HG02938 (cell line): Measurements from ENCODE around the gene KIR2DL3.
"Not testable (repeated sequence)": the region's sequence is repeated elsewhere in the genome, so short reads cannot be mapped to it uniquely, and the experiment has no call there.

Experiments
- ATAC-seq: cut with Tn5 transposase; IDR thresholded peaks from one replicate; pipeline ENCODE4 v1.9.1; 2021; ENCODE audit warnings: mild to moderate bottlenecking, moderate library complexity; ENCODE audit not compliant: unreplicated experiment

The KIR2DL3 gene

GRCh38 chr19:54738306-54738705 lies at the start of gene KIR2DL3:
TSS of gene KIR2DL3 (plus strand) at chr19:54738513. CDS start at chr19:54738546, 33 bp downstream.
- ATAC-seq: not testable (repeated sequence)

GRCh38 chr19:54691582-54692297 lies 46.6 kb upstream of the KIR2DL3 start:
- no peak for ATAC-seq

DNA sequence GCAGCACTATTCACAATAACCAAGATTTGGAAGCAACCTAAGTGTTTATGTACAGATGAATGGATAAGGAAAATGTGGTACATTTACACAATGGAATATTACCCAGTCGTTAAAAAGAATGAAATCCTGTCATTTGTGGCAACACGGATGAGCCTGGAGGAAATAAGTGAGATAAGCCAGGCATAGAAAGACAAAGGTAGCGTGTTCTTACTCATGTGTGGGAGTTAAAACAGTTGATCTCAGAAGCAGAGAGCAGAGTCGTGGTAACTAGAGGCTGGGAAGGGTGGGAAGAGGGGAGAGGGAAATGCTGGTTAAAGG lies 46.1 kb upstream of the KIR2DL3 start:
- no peak for ATAC-seq

DNA sequence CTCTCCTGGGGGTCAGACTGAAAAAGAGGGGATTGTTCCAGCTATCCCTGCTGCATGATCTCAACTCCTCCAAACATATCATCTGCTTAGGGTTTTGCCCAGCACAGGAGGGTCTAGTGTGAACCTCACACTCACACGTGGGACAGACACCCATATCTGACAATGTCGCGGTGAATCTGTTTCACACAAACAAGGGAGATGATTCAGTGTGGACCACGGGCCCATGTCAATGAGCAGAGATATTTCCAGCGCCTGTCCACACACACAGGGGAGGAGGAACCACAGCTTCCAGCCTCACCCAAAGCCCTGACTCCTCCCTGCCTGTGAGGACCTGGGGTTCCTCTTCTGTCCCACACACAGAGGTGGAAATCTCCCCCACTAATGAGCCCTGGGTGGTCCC lies 43.7 kb upstream of the KIR2DL3 start:
- ATAC-seq: no peak

DNA sequence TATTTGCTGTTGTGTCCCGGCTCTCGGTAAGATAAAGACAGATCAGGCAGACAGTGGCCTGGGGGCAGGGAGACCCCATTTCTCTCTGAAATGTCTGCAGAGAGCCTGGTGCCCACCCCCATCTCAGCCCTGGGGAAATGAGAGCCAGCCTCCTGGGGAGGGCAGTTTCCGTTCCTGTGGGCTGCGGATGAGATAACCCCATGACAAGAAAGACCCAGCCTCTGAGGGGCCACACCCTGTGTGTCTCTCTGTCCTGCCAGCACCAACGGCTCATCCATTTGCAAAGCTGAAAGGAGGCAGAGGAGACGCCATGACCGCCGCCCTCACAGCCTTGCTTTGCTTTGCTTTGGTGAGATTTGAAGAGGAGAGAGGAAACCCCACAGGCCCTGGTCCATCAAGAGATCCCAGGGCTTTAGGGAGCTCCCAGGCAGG lies 42.2 kb upstream of the KIR2DL3 start:
- no peak for ATAC-seq

- no peak for ATAC-seq
These were observed 41.5 kb upstream of the KIR2DL3 start for GRCh38 chr19:54696766-54697165.

DNA sequence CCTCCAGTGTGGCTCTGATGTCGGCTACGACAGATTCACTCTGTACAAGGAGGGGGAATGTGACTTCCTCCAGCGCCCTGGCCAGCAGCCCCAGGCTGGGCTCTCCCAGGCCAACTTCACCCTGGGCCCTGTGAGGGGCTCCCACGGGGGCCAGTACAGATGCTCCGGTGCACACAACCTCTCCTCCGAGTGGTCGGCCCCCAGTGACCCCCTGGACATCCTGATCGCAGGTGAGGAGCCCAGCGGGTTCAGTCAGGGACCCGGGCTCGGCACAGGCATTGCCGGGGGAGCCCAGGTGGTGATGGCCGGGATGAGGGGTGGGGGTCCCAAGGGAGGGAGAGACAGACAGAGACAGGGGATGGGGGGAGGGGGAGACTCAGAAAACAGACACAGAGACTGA lies 40.6 kb upstream of the KIR2DL3 start:
- not testable (repeated sequence) for ATAC-seq

DNA sequence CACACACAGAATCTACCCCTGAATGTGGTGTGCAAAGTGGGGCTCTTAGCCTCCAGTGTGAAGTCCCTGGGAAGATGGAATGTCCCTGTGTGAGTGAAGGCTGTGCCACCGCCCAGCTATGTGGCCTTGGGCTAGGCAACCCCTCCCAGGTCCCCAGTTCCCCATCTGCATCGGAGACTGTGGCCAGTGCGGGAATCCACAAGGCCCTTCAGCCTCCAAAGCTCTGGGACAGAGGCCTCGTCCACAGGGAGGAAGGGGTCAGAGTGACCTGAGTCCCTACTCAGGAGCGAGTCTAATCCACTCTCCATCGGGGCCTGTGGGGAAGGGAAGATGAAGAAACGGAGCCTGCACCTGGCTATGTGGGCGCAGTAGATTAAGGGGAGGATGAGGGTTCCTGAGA lies 33.4 kb upstream of the KIR2DL3 start:
- ATAC-seq: no peak

DNA sequence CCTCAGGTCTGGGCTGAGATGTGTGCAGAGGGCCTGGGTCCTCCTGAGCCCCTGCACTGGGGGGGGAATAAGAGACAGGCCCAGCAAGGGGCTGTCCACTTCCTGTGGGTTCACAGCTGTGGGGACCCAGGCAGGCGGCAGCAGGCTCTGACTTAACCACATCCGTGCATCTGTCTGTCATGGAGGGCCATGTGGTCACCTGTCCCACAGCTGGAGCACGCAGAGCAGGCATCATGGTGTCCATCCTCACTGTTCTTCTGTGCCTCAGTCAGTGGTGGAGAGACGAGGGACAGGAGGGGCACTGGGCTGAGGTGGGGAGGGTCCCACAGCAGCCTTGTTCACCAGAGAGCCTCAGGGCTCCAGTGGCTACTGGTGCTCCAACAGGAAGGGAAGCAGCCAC lies 30.4 kb upstream of the KIR2DL3 start:
- no peak for ATAC-seq

GRCh38 chr19:54708781-54709180 lies 29.5 kb upstream of the KIR2DL3 start:
- no peak for ATAC-seq

DNA sequence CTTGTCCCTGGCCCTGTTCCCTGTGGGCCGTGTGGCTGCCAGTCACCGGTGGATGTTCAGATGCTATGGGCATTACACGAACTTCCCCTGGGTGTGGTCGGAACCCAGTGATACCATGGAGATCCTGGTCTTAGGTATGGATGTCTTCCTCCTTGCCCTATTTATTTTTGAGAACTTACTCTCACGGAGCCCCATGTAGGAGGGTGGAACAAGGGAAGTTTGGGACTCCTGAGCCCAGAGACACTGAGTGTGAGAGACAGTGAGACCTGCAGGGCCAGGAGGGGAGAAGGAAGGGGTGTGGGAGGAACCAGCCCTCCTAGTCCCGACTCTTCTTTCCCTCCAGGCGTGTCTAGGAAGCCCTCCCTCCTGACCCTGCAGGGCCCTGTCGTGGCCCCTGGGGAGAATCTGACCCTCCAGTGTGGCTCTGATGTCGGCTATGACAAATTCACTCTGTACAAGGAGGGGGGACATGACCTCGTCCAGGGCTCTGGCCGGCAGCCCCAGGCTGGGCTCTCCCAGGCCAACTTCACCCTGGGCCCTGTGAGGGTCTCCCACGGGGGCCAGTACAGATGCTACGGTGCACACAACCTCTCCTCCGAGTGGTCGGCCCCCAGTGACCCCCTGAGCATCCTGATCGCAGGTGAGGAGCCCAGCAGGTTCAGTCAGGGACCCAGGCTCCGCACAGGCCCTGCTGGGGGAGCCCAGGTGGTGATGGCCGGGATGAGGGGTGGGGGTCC lies 28.9 kb upstream of the KIR2DL3 start:
- no peak for ATAC-seq

GRCh38 chr19:54709956-54710355 lies 28.4 kb upstream of the KIR2DL3 start:
- ATAC-seq: not testable (repeated sequence)

- no peak for ATAC-seq
These were observed 14.2 kb upstream of the KIR2DL3 start, which contains the start of gene KIR3DL3 for GRCh38 chr19:54724142-54724541. TSS of gene KIR3DL3 (plus strand) at chr19:54724442. CDS start at chr19:54724497, 55 bp downstream.

- ATAC-seq: no peak
These were observed 13.7 kb upstream of the KIR2DL3 start for GRCh38 chr19:54724644-54725043.

DNA sequence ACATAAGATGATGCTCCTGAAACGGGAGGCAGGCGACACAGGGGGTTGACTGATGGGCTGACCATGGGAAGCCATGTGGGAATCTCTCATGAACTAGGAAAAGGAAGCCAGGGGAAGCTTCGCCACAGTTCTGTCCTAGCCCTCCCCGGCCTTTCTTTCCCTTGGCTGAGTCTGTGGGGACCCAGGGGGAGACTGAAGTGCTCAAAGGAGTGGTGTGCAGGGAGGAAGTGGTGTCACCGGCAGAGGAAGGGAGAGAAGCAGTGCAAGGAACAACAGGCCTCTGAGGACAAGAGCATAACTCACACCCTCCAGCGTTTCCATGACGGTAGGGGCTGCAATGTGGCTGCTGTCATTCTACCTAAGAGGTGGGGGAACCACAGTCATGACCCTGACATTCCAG lies 13.0 kb upstream of the KIR2DL3 start:
- ATAC-seq: no peak

DNA sequence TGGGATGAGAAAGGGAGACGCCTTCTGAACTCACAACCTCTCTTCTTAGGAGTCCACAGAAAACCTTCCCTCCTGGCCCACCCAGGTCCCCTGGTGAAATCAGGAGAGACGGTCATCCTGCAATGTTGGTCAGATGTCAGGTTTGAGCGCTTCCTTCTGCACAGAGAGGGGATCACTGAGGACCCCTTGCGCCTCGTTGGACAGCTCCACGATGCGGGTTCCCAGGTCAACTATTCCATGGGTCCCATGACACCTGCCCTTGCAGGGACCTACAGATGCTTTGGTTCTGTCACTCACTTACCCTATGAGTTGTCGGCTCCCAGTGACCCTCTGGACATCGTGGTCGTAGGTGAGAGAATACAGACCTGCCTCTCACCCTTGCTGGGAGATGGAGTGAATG lies 10.8 kb upstream of the KIR2DL3 start:
- ATAC-seq: no peak

DNA sequence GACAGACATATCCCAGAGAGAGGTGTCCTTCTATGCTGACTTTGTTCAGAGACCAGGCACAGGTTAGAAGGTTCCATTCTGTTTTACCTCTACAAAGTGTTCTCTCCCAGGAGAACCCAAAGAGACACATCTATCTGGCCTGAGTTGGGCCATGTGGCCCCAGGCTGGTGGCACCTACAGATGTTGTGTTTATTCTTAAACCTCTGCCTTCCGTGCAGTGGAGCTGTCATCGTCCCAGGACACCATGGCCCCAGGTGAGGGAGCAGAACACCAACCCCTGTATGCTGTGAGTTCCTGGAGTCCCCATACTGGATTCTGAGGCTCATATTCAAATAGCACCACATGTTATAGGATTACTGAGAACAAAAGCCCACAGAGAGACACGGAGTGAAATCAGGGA lies 10.1 kb upstream of the KIR2DL3 start:
- no peak for ATAC-seq

DNA sequence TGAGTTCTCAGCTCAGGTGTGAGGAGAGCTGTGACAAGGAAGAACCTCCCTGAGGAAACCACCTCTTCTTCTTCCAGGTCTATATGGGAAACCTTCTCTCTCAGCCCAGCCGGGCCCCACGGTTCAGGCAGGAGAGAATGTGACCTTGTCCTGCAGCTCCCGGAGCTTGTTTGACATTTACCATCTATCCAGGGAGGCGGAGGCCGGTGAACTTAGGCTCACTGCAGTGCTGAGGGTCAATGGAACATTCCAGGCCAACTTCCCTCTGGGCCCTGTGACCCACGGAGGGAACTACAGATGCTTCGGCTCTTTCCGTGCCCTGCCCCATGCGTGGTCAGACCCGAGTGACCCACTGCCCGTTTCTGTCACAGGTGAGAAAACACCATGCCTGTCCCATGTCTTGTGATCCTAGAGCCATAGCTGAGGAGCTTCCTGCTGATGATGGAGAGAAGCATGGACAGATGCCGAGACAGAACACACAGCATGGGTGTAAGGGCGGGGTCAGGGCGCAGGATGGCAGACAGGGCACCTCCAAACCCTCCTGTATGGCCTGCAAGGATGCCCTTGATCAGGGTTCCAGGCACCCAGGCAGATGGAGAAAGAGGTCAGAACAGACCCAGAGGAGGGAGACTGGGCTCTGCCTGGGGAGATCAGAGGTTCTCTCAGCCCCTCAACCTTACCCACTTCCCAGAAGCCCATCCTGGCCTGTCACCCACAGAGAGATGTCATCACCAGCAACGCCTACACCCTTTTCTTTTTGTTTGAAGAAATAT lies 8.7 kb upstream of the KIR2DL3 start:
- no peak for ATAC-seq

- ATAC-seq: no peak
These were observed 7.1 kb upstream of the KIR2DL3 start for GRCh38 chr19:54731191-54731590.

DNA sequence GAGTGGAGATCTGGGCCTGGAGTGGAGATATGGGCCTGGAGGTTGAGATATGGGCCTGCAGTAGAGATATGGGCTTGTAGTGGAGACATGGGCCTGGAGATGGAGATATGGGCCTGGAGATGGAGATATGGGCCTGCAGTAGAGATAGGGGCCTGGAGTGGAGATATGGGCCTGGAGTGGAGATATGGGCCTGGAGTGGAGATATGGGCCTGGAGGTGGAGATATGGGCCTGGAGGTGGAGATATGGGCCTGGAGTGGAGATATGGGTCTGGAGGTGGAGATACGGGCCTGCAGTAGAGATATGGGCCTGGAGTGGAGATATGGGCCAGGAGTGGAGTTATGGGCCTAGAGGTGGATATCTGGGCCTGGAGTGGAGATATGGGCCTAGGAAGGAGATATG lies 402 bp downstream of the KIR2DL3 start:
- no peak for ATAC-seq

- ATAC-seq: no peak
These were observed 1.5 kb downstream of the KIR2DL3 start for GRCh38 chr19:54739587-54740497.
